ENCODE results near the gene DAGLB. TPM values are rescaled to one million over a fixed set of nuclear protein-coding genes. Genes with fewer than 3 reads are reported as not detected.

DAGLB gene
- total RNA-seq, 2 experiments from 2014 or later, result 12.4 to 19.5 TPM

DNA sequence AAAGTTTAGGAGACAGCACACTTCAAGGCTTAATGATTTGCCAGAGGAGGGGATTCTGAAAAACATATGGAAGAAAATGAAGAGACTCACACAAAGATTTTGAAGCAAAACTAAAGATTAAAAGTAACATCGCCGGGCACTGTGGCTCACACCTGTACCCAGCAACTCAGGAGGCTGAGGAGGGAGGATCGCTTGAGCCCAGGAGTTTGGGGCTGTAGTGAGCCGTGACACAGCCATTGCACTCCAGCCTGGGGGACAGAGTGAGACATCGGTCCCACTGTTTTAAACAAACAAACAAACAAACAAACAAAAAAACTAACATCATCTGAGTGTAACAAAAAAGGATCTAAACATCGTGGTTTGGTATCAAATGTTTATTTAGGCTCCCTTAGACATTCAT, 33.7 kb upstream of the DAGLB start:
- H3K4me3 ChIP-seq (ENCODE audit: low read depth, low read length, poor library complexity, severe bottlenecking), result no peak overlapping the region
- no peak for TF ChIP-seq EZH2phosphoT487 (IDR thresholded peaks at IDR 0.05; ENCODE audit: borderline replicate concordance, low read depth, low read length)
- TF ChIP-seq CTCF (conservative IDR thresholded peaks at IDR 0.05; ENCODE audit: low read length), result no peak
- peaks cover 47% of the 10 kb centered on the region for H3K36me3 ChIP-seq (ENCODE audit: insufficient read depth, low read length)
- no peak overlapping the region for H3K27ac ChIP-seq (ENCODE audit: low read depth, low read length, poor library complexity, severe bottlenecking)
- ChIA-PET POLR2A (no interaction called here), CTCF (ENCODE audit: unreplicated experiment) (no interaction called here)
- BruUV-seq (replicated peaks), result no TSS peak
- no peaks in the 10 kb centered on the region for H3K9me3 ChIP-seq (ENCODE audit: low read length)
- peaks cover 53% of the 10 kb centered on the region for H3K4me1 ChIP-seq (ENCODE audit: insufficient read depth, low read length, poor library complexity, severe bottlenecking)
- peak overlapping the region; percentile 0; the same call in 1 of the 2 replicates for H3K4me2 ChIP-seq (ENCODE audit: low read length)
- H2AFZ ChIP-seq (ENCODE audit: low read length), result no peak overlapping the region
- H3K9me2 ChIP-seq (ENCODE audit: insufficient read depth, low read length), result no peaks in the 10 kb centered on the region
- peaks cover 33% of the 10 kb centered on the region for H4K20me1 ChIP-seq (ENCODE audit: insufficient read depth, low read length)
- DNase-seq (ENCODE audit: low spot score), result no peak
- intact Hi-C loops (cut with micrococcal nuclease; ENCODE audit: unreplicated experiment), result no loop called here
- peaks cover 73% of the 10 kb centered on the region for H3K79me2 ChIP-seq (ENCODE audit: insufficient read depth, low read depth, low read length)

DNA sequence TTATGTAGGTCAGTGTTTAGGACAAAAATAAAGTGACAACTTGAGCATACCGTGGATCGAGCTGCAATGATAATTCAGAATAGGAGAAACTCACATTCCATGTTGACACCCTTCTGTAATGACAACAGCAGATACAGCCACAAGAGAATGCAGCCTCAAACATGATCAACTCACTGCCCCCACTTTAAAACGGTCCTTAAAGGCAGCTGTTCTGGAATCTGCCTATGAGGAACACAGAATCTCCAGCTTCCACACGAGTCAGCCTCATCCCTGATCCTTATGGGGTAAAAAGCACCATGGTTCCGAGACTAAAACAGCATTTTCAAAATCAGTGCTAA, 32.5 kb upstream of the DAGLB start:
- H3K79me2 ChIP-seq (ENCODE audit: insufficient read depth, low read depth, low read length), result peaks cover 85% of the 10 kb centered on the region
- DNase-seq (ENCODE audit: low spot score), result no peak
- H3K4me3 ChIP-seq (ENCODE audit: low read depth, low read length, poor library complexity, severe bottlenecking), result no peak overlapping the region
- ChIA-PET POLR2A (interaction anchor here (0.6 to 1.0 kb wide), 3 partner anchors 27 to 1614 kb away, joined by 3 to 4 read pairs (median 3); no protein-coding TSS in a partner anchor), CTCF (ENCODE audit: unreplicated experiment) (no interaction called here)
- BruUV-seq (replicated peaks), result no TSS peak
- H3K4me1 ChIP-seq (ENCODE audit: insufficient read depth, low read length, poor library complexity, severe bottlenecking), result peaks cover 53% of the 10 kb centered on the region
- H3K9me2 ChIP-seq (ENCODE audit: insufficient read depth, low read length), result no peaks in the 10 kb centered on the region
- no peak overlapping the region for H2AFZ ChIP-seq (ENCODE audit: low read length)
- peaks cover 57% of the 10 kb centered on the region for H3K36me3 ChIP-seq (ENCODE audit: insufficient read depth, low read length)
- H4K20me1 ChIP-seq (ENCODE audit: insufficient read depth, low read length), result peaks cover 37% of the 10 kb centered on the region
- peak overlapping the region; percentile 0; the same call in 1 of the 2 replicates for H3K4me2 ChIP-seq (ENCODE audit: low read length)
- H3K9me3 ChIP-seq (ENCODE audit: low read length), result no peaks in the 10 kb centered on the region
- H3K27ac ChIP-seq (ENCODE audit: low read depth, low read length, poor library complexity, severe bottlenecking), result no peak overlapping the region
- no peak for TF ChIP-seq CTCF (conservative IDR thresholded peaks at IDR 0.05; ENCODE audit: low read length)
- TF ChIP-seq EZH2phosphoT487 (IDR thresholded peaks at IDR 0.05; ENCODE audit: borderline replicate concordance, low read depth, low read length), result no peak
- intact Hi-C loops (cut with micrococcal nuclease; ENCODE audit: unreplicated experiment), result no loop called here

DNA sequence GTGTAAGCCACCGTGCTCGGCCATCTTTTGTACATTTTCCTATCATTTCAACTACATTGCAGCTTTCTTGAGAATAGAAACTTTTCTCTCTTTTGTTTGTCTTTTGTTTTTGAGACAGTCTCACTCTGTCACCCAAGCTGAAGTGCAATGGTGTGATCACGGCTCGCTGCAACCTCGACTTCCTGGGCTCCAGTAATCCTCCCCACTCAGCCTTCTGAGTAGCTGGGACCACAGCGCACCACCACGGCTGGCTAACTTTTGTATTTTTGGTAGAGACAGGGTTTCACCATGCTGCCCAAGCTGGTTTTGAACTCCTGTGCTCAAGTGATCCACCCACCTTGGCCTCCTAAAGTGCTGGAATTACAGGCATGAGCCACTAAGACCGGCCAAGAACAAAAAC, 31.3 kb upstream of the DAGLB start:
- peak; percentile 25 for DNase-seq (ENCODE audit: low spot score)
- Histone ChIP-seq H3K9me3 (ENCODE audit: low read length) (no peaks in the 10 kb centered on the region), H3K4me3 (ENCODE audit: low read depth, low read length, poor library complexity, severe bottlenecking) (no peak overlapping the region), H3K36me3 (ENCODE audit: insufficient read depth, low read length) (peaks cover 67% of the 10 kb centered on the region), H3K4me2 (ENCODE audit: low read length) (peak overlapping the region; percentile 9; the same call in 1 of the 2 replicates), H3K9me2 (ENCODE audit: insufficient read depth, low read length) (no peaks in the 10 kb centered on the region), H2AFZ (ENCODE audit: low read length) (no peak overlapping the region), H3K27ac (ENCODE audit: low read depth, low read length, poor library complexity, severe bottlenecking) (peak overlapping the region; percentile 15), H3K4me1 (ENCODE audit: insufficient read depth, low read length, poor library complexity, severe bottlenecking) (peaks cover 46% of the 10 kb centered on the region), H3K79me2 (ENCODE audit: insufficient read depth, low read depth, low read length) (peaks cover 97% of the 10 kb centered on the region), H4K20me1 (ENCODE audit: insufficient read depth, low read length) (peaks cover 37% of the 10 kb centered on the region)
- no peak for TF ChIP-seq CTCF (conservative IDR thresholded peaks at IDR 0.05; ENCODE audit: low read length)
- TF ChIP-seq EZH2phosphoT487 (IDR thresholded peaks at IDR 0.05; ENCODE audit: borderline replicate concordance, low read depth, low read length), result no peak
- ChIA-PET CTCF (ENCODE audit: unreplicated experiment) (no interaction called here), POLR2A (interaction anchor here (0.6 to 1.2 kb wide), 2 partner anchors 41 to 111 kb away, joined by 3 to 4 read pairs; no protein-coding TSS in a partner anchor)
- intact Hi-C loops (cut with micrococcal nuclease; ENCODE audit: unreplicated experiment), result no loop called here
- no TSS peak for BruUV-seq (replicated peaks)

Data from OCI-LY7 (cell line).